Measurements from ENCODE around the gene EAF1.

DNA sequence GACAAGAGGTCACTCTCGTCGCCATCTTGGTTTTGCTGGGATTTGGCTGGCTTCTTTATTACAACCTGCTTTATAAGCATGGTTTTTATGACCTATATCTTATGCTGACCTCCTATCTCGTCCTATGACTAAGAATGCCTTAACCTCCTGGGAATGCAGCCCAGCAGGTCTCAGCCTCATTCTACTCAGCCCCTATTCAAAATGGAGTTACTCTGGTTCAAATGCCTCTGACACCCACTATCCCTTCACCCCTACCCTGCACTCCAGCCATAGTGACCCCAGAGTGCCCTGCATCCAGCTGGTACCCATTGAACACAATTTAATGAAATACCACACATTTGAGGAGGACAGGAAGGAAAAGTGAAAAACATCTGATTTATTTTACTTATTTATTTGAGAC lies 23.4 kb upstream of the EAF1 start:
- TF ChIP-seq, protein P1, sequence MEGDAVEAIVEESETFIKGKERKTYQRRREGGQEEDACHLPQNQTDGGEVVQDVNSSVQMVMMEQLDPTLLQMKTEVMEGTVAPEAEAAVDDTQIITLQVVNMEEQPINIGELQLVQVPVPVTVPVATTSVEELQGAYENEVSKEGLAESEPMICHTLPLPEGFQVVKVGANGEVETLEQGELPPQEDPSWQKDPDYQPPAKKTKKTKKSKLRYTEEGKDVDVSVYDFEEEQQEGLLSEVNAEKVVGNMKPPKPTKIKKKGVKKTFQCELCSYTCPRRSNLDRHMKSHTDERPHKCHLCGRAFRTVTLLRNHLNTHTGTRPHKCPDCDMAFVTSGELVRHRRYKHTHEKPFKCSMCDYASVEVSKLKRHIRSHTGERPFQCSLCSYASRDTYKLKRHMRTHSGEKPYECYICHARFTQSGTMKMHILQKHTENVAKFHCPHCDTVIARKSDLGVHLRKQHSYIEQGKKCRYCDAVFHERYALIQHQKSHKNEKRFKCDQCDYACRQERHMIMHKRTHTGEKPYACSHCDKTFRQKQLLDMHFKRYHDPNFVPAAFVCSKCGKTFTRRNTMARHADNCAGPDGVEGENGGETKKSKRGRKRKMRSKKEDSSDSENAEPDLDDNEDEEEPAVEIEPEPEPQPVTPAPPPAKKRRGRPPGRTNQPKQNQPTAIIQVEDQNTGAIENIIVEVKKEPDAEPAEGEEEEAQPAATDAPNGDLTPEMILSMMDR (IDR thresholded peaks at IDR 0.05) = no peak
- no peak for TF ChIP-seq POLR2AphosphoS5 (IDR thresholded peaks at IDR 0.05)
- no peak for TF ChIP-seq POLR2A (IDR thresholded peaks at IDR 0.05)
- TF ChIP-seq EP300 (IDR thresholded peaks at IDR 0.05) = no peak
